A549 treated with Hydrocortisone at 1 μM for 4 hours (cell line): ENCODE data around the gene KRTAP19-7. TPM values are rescaled to one million over a fixed set of nuclear protein-coding genes. Genes with fewer than 3 reads are reported as not detected.

ENCODE experiments used
- total RNA-seq: library from RNA; stranded (reverse); fragments of 200-300 nt; extraction: Qiagen RNA extraction; gene quantifications from 5 replicates; pipeline ENCODE4 v1.2.3, GENCODE V29; 2022

KRTAP19-7 gene, protein sequence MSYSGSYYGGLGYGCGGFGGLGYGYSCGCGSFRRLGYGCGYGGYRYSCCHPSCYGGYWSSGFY
- total RNA-seq, result not detected in 5 replicates

DNA sequence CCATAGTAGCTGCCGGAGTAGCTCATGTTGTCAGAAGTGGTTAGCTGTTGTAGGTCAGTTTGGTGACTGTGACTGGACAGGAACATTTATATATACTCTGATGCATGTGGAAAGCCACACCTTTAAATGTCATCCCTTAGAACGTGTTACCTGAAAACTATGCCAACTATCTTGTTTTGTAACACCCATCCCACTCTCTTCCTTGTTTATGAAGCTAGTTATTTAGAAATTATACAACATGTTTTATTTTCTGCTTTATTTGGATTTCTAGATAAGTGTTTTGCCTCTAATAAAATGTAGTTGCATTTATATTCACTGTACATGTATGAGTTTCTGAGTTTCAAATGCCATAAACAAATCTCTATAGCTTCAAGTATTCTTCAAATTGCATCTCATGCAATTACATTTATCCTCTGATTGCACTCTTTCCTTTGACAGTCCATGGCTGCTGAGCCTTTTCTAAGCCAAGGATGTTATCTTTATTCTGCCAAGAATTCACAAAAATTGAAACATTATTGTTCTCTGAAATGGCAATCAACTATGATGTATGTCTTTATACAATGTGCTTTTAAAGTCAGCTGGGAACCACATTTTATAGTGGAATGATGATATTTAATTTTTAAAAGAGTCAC is at the start of gene KRTAP19-7:
Gene KRTAP19-7 (minus strand): TSS at position 51 of the 632 bp plus-strand sequence. CDS start 25 bp downstream, at position 26.

DNA sequence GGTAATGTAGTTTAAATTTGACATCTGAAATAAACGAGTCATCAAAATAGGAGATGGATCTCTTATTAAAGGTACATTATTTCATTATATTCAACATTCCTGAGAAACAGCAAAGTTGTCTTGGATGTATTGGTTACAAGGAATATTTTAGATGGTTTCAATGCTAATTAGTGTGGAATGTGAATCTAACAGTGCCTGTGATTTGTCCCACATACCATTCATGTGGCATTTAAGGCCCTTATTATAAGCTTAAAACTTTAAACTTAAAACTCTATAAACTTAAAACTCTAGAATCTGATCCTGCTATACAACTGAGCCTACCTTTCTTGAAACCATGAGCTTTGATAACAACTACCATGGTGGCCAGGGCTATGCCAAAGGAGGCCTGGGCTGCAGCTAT is 39.7 kb upstream of the KRTAP19-7 start, which contains the start of gene KRTAP22-1:
Gene KRTAP22-1 (plus strand): TSS at position 301 of the 400 bp plus-strand sequence.

DNA sequence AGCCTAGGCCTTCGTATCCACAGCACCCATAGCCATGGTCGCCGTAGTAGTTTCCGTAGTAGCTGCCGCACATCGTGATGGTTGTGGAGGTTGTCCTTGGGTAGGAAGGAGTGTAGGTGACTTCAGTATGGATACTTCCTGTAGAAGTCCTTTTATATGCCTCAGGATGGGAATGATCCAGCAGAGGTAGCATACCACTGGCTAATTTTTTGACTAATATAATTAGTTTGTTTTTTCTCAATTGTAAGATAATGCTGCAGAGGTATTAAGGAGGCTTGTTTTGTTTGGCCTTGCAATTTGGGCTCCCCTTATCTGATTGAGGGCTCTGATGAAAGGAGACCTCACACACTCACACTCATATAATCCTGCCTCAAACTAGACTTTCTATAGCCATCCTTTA is 37.7 kb upstream of the KRTAP19-7 start, which contains the start of gene KRTAP6-2:
Gene KRTAP6-2 (minus strand): TSS at position 101 of the 400 bp plus-strand sequence. CDS start 28 bp downstream, at position 73.

DNA sequence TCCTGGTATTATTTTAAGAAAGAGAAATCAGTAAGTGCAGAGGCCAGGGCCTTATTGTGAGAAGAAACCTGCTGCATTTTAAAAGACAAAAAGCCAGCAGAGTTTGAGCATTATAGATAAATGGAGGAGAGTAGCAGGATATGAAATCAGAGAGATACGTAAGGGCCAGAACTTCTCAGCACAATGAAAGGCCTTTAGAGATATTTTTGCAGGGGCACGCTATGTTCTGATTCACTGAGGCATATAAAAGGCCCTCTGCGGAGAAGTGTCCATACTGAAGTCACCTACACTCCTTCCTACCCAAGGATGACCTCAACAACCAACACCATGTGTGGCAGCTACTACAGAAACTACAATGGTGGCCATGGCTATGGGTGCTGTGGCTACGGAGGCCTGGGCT is 31.0 kb upstream of the KRTAP19-7 start, which contains the start of gene KRTAP6-3:
Gene KRTAP6-3 (plus strand): TSS at position 301 of the 400 bp plus-strand sequence. CDS start 6 bp downstream, at position 307.

DNA sequence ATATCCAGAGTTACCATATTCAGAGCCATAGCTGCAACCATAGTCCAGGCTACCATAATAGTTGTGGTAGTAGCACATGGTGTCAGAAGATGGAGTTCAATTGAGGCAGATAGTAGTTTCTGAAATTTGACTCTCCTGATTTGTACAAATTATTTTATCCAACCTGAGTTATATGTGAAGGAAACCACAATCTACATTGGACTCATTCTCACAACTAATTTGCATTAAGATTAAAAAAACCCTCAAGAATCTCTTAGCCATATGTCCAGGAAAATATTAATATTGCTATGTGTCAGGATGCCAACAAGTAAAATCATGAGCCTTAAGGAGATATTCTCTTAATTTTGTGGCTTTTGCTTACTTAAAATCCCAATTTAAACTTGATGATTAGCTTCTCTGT is 29.2 kb upstream of the KRTAP19-7 start, which contains the start of gene KRTAP22-2:
Gene KRTAP22-2 (minus strand): TSS at position 101 of the 400 bp plus-strand sequence.

DNA sequence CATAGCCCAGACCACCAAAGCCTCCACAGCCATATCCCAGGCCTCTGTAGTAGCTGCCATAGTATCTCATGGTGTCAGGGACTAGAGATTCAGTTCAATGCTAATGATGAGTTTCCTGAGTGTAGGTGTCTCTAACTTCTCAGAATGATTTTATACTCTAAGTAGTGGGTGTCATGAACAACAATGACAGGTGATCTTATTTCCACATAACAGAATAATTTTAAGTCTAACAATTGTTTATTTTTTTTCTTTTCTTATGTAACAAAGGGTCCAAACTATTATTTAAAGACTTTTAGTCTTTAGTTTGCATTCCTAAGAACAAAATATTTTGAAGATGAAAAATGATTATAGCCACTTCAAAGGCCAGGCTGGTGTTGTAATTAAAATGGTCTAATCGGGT is 19.4 kb downstream of the KRTAP19-7 start, which contains the start of gene KRTAP19-6:
Gene KRTAP19-6 (minus strand): TSS at position 101 of the 400 bp plus-strand sequence. CDS start 31 bp downstream, at position 70.

Other genes starting within 250 kb of the KRTAP19-7 start
- gene KRTAP26-1, start 241.0 kb downstream of the KRTAP19-7 start, total RNA-seq, result not detected in 5 replicates
- not detected in 5 replicates for gene KRTAP27-1, start 223.6 kb downstream of the KRTAP19-7 start, total RNA-seq
- not detected in 5 replicates for gene KRTAP23-1, start 212.7 kb downstream of the KRTAP19-7 start, total RNA-seq
- gene KRTAP13-2, start 189.0 kb downstream of the KRTAP19-7 start, total RNA-seq, result not detected in 5 replicates
- not detected in 5 replicates for gene KRTAP13-1, start 165.3 kb downstream of the KRTAP19-7 start, total RNA-seq
- not detected in 5 replicates for gene KRTAP13-3, start 135.4 kb downstream of the KRTAP19-7 start, total RNA-seq
- not detected in 5 replicates for gene KRTAP13-4, start 131.1 kb downstream of the KRTAP19-7 start, total RNA-seq
- not detected in 5 replicates for gene KRTAP15-1, start 121.0 kb downstream of the KRTAP19-7 start, total RNA-seq
- not detected in 5 replicates for gene KRTAP19-1, start 80.9 kb downstream of the KRTAP19-7 start, total RNA-seq
- gene KRTAP19-2, start 73.9 kb downstream of the KRTAP19-7 start, total RNA-seq, result not detected in 5 replicates
- not detected in 5 replicates for gene KRTAP19-3, start 69.3 kb downstream of the KRTAP19-7 start, total RNA-seq
- gene KRTAP19-4, start 64.1 kb downstream of the KRTAP19-7 start, total RNA-seq, result not detected in 5 replicates
- gene KRTAP19-5, start 59.2 kb downstream of the KRTAP19-7 start, total RNA-seq, result not detected in 5 replicates
- gene KRTAP19-6, start 19.4 kb downstream of the KRTAP19-7 start, total RNA-seq, result not detected in 5 replicates
- gene KRTAP22-2, start 29.1 kb upstream of the KRTAP19-7 start, total RNA-seq, result not detected in 5 replicates
- not detected in 5 replicates for gene KRTAP6-3, start 31.1 kb upstream of the KRTAP19-7 start, total RNA-seq
- gene KRTAP6-2, start 37.6 kb upstream of the KRTAP19-7 start, total RNA-seq, result not detected in 5 replicates
- not detected in 5 replicates for gene KRTAP22-1, start 39.8 kb upstream of the KRTAP19-7 start, total RNA-seq
- gene KRTAP6-1, start 52.6 kb upstream of the KRTAP19-7 start, total RNA-seq, result not detected in 5 replicates
- gene KRTAP20-1, start 55.1 kb upstream of the KRTAP19-7 start, total RNA-seq, result not detected in 5 replicates
- not detected in 5 replicates for gene KRTAP20-4, start 59.3 kb upstream of the KRTAP19-7 start, total RNA-seq
- not detected in 5 replicates for gene KRTAP20-2, start 73.9 kb upstream of the KRTAP19-7 start, total RNA-seq
- not detected in 5 replicates for gene KRTAP20-3, start 81.5 kb upstream of the KRTAP19-7 start, total RNA-seq
- gene KRTAP21-3, start 157.5 kb upstream of the KRTAP19-7 start, total RNA-seq, result not detected in 5 replicates
- not detected in 5 replicates for gene KRTAP21-2, start 185.9 kb upstream of the KRTAP19-7 start, total RNA-seq
- gene KRTAP21-1, start 194.1 kb upstream of the KRTAP19-7 start, total RNA-seq, result not detected in 5 replicates